ENCODE measurements around the gene ZCCHC24.
"Not testable (repeated sequence)": the region's sequence is repeated elsewhere in the genome, so short reads cannot be mapped to it uniquely, and the experiment has no call there.

The ZCCHC24 gene

GRCh38 chr10:79333513-79333912 is 111.9 kb downstream of the ZCCHC24 start:
- no peak for DNase-seq (ENCODE audit: extremely low read depth in 1 of 2, low read depth in 1 of 2)

DNA sequence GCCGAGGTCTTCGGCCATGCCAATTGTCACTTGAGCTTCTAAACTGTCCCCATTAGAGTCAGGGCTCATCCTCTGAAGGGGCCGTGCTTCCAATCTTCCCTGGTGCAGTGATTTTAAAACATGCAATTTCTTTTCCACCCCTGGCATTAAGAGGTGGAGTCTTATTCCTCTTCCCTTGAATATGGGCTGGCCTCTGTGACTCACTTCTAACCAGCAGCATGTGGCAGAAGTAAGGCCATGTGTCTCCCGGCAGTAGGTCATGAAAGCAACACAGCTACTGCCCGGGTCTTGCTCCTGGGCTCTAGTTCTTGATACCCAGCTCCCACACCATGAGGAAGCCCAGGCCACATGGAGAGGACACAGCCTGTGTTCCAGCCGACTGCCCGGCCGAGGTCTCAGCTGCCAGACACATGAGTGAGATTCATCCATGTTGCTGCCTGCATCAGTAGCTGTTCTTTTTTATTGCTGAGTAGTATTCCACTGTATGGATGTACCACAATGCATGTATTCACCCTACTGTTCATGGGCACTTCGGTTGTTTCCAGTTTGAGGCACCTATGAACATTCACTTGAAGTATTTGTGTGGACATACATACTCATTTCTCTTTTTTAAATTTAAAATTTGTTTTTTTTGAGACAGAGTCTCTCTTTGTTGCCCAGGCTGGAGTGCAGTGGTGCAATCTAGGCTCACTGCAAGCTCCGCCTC is 112.7 kb downstream of the ZCCHC24 start:
- not testable (repeated sequence) for DNase-seq (ENCODE audit: extremely low read depth in 1 of 2, low read depth in 1 of 2)
